Activated CD4-positive, alpha-beta T cell treated with anti-CD3 and anti-CD28 coated beads, Interleukin-2, Interleukin-6, amounts not matched to agents 100 ng/mL and 50 ng/mL, durations not matched to agents 16 hours and 8 hours (primary cell): ENCODE results near the gene PROKR2.

Experiments
- DNase-seq: peaks from one replicate; pipeline ENCODE4 v3.0.0-alpha.2; 2020

PROKR2 gene

DNA sequence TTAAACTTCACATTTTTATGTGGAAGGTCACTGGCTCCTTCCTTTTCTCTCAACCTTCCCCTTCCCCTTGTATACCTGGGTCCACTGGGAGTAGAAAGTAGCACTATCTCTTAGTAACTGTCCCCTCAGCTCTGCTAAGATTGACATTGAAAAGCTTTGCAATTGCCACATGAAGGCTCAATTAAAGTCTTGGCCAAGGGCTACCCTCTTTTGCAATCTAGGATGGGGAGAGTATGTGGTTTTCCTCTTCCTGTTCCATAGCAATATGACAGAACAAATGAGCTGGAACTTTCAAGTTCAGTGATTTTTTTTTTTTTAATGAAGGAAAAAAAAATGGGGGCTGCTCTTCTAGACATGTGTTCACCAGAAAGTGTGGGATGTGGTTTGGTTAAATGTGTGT lies 37.1 kb downstream of the PROKR2 start:
- DNase-seq = no peak

DNA sequence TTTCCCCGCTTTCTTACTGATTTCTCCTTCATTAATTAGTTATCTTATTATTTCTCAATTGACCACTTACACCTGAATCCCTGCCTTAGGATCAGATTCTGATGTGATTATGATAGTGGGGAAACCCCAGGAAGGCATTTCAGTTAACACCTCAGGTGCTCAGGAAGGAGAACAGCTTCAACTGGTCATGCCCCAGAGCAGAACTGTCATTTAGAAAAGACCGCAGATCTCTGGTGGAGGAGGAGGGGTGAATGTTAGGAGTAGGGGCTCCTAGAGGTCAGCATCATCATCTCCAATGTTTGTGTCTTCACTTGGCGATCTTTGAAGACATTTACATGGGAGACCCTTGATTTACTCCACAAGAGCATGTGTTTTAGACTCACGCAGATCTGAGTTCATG lies 44.5 kb downstream of the PROKR2 start:
- DNase-seq = no peak

DNA sequence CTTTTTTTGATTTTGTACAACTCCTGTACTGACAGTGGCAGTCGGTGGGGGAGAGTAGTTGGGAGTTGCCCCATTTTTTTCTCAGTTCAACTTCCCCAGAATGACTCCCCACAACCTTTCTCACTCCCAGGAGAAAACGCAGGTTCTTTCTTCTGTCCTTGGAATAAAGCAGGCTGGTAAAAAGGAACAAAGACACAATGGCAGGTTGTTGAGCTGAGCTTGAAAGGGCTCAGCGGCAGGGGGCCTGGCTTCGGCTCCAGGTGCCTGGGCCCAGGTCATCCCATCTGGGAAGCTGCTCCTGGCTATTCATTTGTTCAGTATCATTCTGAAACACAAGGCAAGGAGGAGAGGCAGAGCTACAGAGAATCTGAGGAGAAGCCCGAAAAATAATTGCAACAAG lies 46.2 kb downstream of the PROKR2 start:
- no peak for DNase-seq

DNA sequence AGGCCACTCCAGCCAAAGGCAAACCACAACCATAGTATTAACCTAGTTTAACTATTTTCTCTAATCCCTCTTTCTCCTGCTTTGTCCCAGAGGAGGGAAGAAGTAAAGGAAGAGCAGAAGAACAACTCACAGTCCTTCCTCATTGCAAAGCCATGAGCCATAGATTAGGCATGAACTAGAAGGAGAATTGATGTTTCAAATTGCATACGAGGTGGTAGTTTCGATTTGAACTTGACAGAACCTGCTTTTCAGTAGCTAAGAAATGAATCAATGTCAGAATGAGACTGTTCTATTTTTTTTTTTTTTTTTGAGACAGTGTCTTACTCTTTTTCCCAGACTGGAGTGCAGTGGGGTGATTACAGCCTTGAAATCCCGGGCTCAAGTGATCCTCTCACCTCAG lies 48.3 kb downstream of the PROKR2 start:
- no peak for DNase-seq

DNA sequence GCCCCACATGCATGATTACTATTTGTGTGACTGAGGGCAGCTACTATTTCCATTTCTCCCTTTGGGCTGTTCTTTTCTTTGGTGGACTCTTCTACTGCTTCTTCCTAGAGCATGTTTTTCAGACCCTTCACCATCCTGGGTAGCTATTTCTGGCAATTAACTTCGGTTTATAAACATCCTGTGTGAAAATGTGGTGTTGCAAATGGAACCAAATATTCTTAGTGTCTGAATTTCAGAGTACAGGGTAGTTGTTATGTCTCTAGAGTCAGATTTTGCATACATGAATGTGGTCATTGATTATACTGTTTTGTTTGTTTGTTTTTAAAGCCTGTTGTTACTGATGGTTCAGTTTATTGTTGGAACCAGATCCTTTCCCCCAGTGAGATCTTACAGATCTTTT lies 49.7 kb downstream of the PROKR2 start:
- no peak for DNase-seq
